GM12878 (cell line): ENCODE measurements around the gene DDX42. TPM values are rescaled to one million over a fixed set of nuclear protein-coding genes. Genes with fewer than 3 reads are reported as not detected.

Source experiments
- ATAC-seq: fragments of 200-7000 bp; cut with Tn5 transposase; 3 replicates; pipeline ENCODE4 v1.9.1; 2020; ENCODE audit warnings: mild to moderate bottlenecking, moderate library complexity
- BruUV-seq: library from RNA; stranded (reverse); fragments of 400-500 nt; replicated peaks from 2 replicates; lab custom pipeline; 2021; lab: Mats Ljungman, UMichigan
- CTCF ChIA-PET: fragments of 300-600 bp; sonication (Branson Sonifier 250); formaldehyde crosslinking; extraction: SDS; loops from one replicate; lab custom pipeline; 2021; ENCODE audit warnings: inconsistent platforms; lab: Yijun Ruan, JAX
- POLR2A ChIA-PET: fragments of 350-600 bp; formaldehyde crosslinking; extraction: SDS; loops from one replicate; lab custom pipeline; 2021; ENCODE audit warnings: inconsistent platforms; lab: Charles Lee
- RAD21 ChIA-PET: fragments of 300-600 bp; sonication (Branson Sonifier 250); formaldehyde crosslinking; loops from one replicate; lab custom pipeline; 2023; ENCODE audit warnings: antibody characterized with exemption; ENCODE audit not compliant: unreplicated experiment; lab: Charles Lee
- SMC1A ChIA-PET: fragments of 300-600 bp; sonication (Branson Sonifier 250); formaldehyde crosslinking; loops from one replicate; lab custom pipeline; 2023; ENCODE audit not compliant: unreplicated experiment, uncharacterized antibody; lab: Charles Lee
- DNase-seq: peaks from one replicate; pipeline ENCODE4 v3.0.0-alpha.2; 2011; ENCODE audit warnings: low read depth, low spot score
- FAIRE-seq: peaks from 3 replicates; lab custom pipeline; 2011; peaks lifted over from hg19 to GRCh38; lab: Jason Lieb, UNC
- H2AFZ ChIP-seq: 2 replicates; pipeline ENCODE4 v1.6.0; 2011; ENCODE audit warnings: low read depth, low read length, control low read depth; ENCODE audit not compliant: control insufficient read depth
- H3K27ac ChIP-seq: 2 replicates; pipeline ENCODE4 v1.5.1; 2011; ENCODE audit warnings: control low read depth; ENCODE audit not compliant: control insufficient read depth, insufficient read depth
- H3K27me3 ChIP-seq, 2 experiments: replicated peaks in 1 of 2; 2 replicates each; pipeline versions ENCODE4 v1.6.0 to v1.6.1; 2011; ENCODE audit warnings: low read length in 1 of 2; ENCODE audit not compliant: control insufficient read depth in 2 of 2, insufficient read depth in 2 of 2
- H3K36me3 ChIP-seq, 2 experiments: 2 replicates each; pipeline ENCODE4 v1.5.1; 2011; ENCODE audit warnings: low read length in 1 of 2; ENCODE audit not compliant: control insufficient read depth in 2 of 2, insufficient read depth in 2 of 2
- H3K4me1 ChIP-seq: 2 replicates; pipeline ENCODE4 v1.6.1; 2011; ENCODE audit warnings: mild to moderate bottlenecking, low read length, moderate library complexity, mixed read lengths; ENCODE audit not compliant: control insufficient read depth, insufficient read depth
- H3K4me2 ChIP-seq: 2 replicates; pipeline ENCODE4 v1.6.0; 2011; ENCODE audit warnings: control low read depth; ENCODE audit not compliant: control insufficient read depth, insufficient read depth
- H3K4me3 ChIP-seq: fragments of 200-600 bp; sonication (generic); 2 replicates; pipeline ENCODE4 v1.5.1; 2016
- H3K79me2 ChIP-seq: 2 replicates; pipeline ENCODE4 v1.6.0; 2011; ENCODE audit warnings: low read length; ENCODE audit not compliant: control insufficient read depth, insufficient read depth
- H3K9ac ChIP-seq: 2 replicates; pipeline ENCODE4 v1.8.0; 2011; ENCODE audit warnings: low read length, control low read depth, mixed read lengths; ENCODE audit not compliant: control insufficient read depth, insufficient read depth
- H3K9me3 ChIP-seq: replicated peaks from 3 replicates; pipeline ENCODE4 v1.5.1; 2011; ENCODE audit warnings: mild to moderate bottlenecking, low read length; ENCODE audit not compliant: control insufficient read depth, insufficient read depth
- H4K20me1 ChIP-seq: 2 replicates; pipeline ENCODE4 v1.6.0; 2011; ENCODE audit not compliant: control insufficient read depth, insufficient read depth
- HDGF ChIP-seq: fragments of 450-650 bp; IDR thresholded peaks from 2 replicates; pipeline ENCODE4 v1.6.1; 2016; ENCODE audit warnings: antibody characterized with exemption
- HSF1 ChIP-seq: fragments of 150-350 bp; IDR thresholded peaks from 2 replicates; pipeline ENCODE4 v1.6.1; 2014; ENCODE audit warnings: mild to moderate bottlenecking, low read depth, low read length
- REST ChIP-seq: IDR thresholded peaks from 2 replicates; pipeline ENCODE4 v1.6.1; 2012; ENCODE audit warnings: mild to moderate bottlenecking, low read depth, low read length
- ZNF207 ChIP-seq: fragments of 450-650 bp; IDR thresholded peaks from 2 replicates; pipeline ENCODE4 v1.6.1; 2014; ENCODE audit warnings: antibody characterized with exemption, mild to moderate bottlenecking, borderline replicate concordance
- WGBS: methylation state at CpG from one replicate; pipeline ENCODE4 v1.1.6; 2016; ENCODE audit warnings: low lambda C conversion rate; ENCODE audit not compliant: insufficient replicate concordance, insufficient coverage; ENCODE audit errors: missing lambda C conversion rate; 5-methylcytosine and 5-hydroxymethylcytosine counted together
- in situ Hi-C: fragments of 300-500 bp; cut with MboI; formaldehyde crosslinking; loops from 9 replicates; pipeline ENCODE4 v1.14.3; 2018; ENCODE audit warnings: mixed read lengths
- intact Hi-C: fragments of 100-400 bp; cut with micrococcal nuclease; formaldehyde crosslinking; loops from one replicate; pipeline ENCODE4 v1.14.2; 2022; ENCODE audit not compliant: unreplicated experiment
- polyA plus RNA-seq, 11 experiments: library from polyadenylated mRNA; depleted of rRNA in 4 of 11; unstranded in 6 of 11; stranded (reverse) in 5 of 11; fragments of >200 nt; fragmentation: Nextera tagmentation in 4 of 11; fragmentation: Illumina TruSeq in 1 of 11; extraction: Ambion mirVana in 4 of 11; extraction: Trizol in 1 of 11; gene quantifications; 1 replicate in 1 of 11; 2 replicates in 10 of 11; pipeline versions ENCODE4 v1.2.1 to v1.2.3, GENCODE V29; 2011 to 2016; ENCODE audit warnings: inconsistent platforms in 2 of 11, missing spikeins in 2 of 11, low read depth in 1 of 11
- total RNA-seq, 4 experiments: library from RNA; depleted of rRNA in 3 of 4; stranded (reverse); fragments of >200 nt in 3 of 4; fragmentation: Illumina TruSeq in 1 of 4; extraction: Trizol in 1 of 4; gene quantifications; 2 replicates each; pipeline versions ENCODE4 v1.2.1 to v1.2.3, GENCODE V29; 2013 to 2021

Gene DDX42
- total and polyA plus RNA-seq, 10 of the 15 experiments (the other 5 are each of a cell fraction or from before 2014, with no cell fraction given): 14.6 to 147 (median 65.3) TPM

- Histone ChIP-seq H3K4me1 (no peaks in the 10 kb centered on the region), H2AFZ (no peak overlapping the region), H4K20me1 (no peaks in the 10 kb centered on the region; the same call in 1 of the 2 replicates)
- FAIRE-seq: no peak
- RAD21 ChIA-PET: interaction anchor here (0.6 kb wide), 1 partner anchor 124 kb away, joined by 3 read pairs; no protein-coding TSS in a partner anchor
- SMC1A ChIA-PET: interaction anchor here (1.0 to 1.7 kb wide), 3 partner anchors 11 to 47 kb away, joined by 3 read pairs; no protein-coding TSS in a partner anchor
- intact Hi-C loops: no loop called here
- CTCF ChIA-PET: interaction anchor here (1.6 kb wide), 1 partner anchor 9 kb away, joined by 4 read pairs; no protein-coding TSS in a partner anchor
- TF ChIP-seq ZNF207 (no peak), HDGF (no peak), HSF1 (no peak), REST (no peak)
- TF ChIP-seq, all 136 proteins: peak for 0
- DNase-seq (no peak), ATAC-seq (no peak)
- Histone ChIP-seq H3K36me3 (peaks cover 44 to 46% of the 10 kb centered on the region in 2 experiments), H3K9me3 (no peaks in the 10 kb centered on the region), H3K9ac (no peak overlapping the region), H3K27ac (no peak overlapping the region), H3K79me2 (no peaks in the 10 kb centered on the region; the same call in 1 of the 2 replicates), H3K27me3 (no peaks in the 10 kb centered on the region), H3K4me2 (no peak overlapping the region), H3K4me3 (no peak overlapping the region)
- no TSS peak for BruUV-seq
- in situ Hi-C loops: no loop called here
- POLR2A ChIA-PET: interaction anchor here (1.0 kb wide), 1 partner anchor 22 kb away, joined by 3 read pairs; no protein-coding TSS in a partner anchor
- WGBS: 89% methylated on average over 6 of the region's 6 CpGs
These were observed 45.2 kb downstream of the DDX42 start for GRCh38 chr17:63819131-63819530.
